ENCODE data around the gene IMMP2L.

The IMMP2L gene

DNA sequence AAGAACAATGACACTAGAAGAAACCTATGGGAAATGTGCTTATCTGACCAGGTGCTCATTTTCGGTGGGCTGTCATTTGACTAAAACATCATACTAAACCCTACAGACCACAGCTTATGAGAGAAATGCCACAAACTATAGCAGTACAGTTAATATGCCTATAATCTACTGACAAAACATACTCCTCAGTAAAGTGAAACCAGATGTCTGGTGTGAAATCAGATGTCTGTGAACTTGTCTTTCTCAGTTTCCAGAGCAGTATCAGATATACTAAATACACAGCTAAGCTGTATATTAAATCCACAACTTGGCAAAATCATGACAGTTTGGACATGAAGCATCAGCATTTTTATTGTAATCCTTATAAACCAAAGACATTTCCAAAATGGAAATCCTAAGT, 3.3 kb downstream of the IMMP2L start:
- DNase-seq (ENCODE audit: low read depth in 3 of 3, low spot score in 1 of 3): no peak

DNA sequence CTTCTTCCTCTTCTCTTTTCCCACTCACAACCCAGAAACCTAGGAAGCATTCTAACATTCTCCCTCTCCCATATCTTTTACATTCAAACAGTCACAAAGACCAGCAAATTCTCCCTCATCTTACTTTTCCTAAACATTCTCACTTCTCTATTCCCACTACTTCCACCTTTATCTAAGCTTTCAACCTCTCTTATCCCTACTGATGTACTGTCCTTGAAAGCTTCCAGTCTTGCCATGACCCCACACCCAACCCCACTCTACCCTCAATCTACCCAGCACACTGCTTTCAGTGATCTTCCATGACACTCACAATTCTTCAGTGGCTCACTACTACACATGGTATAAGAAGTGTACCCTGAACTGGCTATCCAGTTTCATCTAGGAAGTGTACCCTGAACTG, 5.3 kb downstream of the IMMP2L start:
- DNase-seq (ENCODE audit: low read depth in 3 of 3, low spot score in 1 of 3): no peak

DNA sequence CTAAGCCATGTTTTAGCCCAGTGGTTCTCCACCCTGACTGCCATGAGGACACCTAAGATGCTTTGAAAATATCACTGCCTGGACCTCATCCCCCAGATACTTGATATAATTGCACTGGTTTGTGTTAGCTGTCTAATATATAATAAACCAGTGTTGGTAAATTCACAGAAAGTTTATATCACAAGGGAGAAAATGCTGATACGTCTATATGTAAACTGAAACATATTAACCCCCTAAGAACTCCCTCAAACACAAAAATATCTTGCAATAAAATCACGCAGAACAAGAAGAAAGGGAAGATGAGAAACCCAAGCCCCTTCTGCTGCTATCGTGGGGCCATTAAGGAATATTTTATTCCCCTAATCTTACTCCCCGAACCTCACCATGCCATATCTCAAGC, 8.2 kb downstream of the IMMP2L start:
- no peak for DNase-seq (ENCODE audit: low read depth in 3 of 3, low spot score in 1 of 3)

DNA sequence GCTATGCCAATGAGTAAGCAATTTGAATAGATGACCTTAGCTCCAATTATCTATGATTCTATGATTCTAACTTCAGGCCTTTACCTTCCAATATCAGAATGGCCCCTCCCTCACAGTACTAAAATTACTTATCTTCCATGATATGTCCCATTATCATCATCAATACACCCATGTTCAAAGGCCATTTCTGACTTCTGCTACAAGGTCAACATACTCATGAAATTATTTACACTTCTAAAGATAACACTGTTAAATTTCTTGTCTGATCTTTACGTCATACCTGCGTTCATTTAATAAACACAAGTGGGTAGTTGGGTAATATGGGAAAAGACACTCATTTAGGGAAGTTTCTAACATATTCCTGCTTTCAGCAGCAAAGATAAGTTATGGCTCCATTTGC, 21.2 kb downstream of the IMMP2L start:
- DNase-seq (ENCODE audit: low read depth in 3 of 3, low spot score in 1 of 3): no peak

DNA sequence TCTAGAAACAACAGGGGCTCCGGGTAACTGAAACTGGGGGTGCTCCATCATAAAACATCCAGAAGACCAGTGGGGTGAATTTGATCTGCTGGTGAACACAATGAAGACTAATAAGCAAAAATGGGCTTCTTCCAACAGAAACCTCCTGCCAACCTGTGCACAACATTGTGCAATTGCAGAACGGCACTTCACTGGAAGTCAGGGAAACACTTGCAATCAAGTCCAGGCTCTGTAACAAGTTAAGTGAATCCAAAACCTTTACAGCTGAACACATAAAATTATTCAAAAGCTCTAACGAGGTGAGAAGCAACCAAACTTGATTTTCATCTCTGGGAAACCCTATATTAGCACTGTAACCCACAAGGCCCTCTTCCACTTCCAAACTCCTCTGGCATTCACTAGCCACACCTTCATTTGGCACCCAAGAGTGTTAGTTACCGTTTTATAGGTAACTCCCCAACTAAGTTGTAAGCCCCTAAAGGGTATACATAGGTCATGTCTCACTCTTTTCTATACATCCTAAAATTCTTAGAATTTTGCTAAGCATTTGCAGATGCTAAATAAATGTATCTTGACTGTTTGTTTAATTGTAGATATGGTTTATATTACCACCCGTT, 22.0 kb downstream of the IMMP2L start:
- DNase-seq (ENCODE audit: low read depth in 3 of 3, low spot score in 1 of 3): no peak

DNA sequence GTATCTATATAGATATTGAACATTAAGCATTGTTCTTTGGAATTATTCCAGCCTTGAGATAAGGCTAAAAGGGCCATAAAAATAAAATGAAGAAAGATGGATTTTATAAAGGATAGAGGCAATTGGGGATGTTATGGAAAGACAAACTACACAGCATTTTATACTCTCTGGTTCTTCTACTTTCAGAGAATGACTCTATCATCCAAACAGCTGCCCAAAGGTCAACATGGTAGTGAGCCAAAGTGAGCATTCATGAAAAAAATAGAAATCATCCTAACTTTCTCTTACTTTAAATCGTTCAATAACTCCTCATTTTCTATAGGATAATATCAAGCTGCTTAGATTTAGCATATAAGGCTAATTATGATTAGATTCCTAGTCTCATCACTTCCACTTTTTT, 25.2 kb downstream of the IMMP2L start:
- no peak for DNase-seq (ENCODE audit: low read depth in 3 of 3, low spot score in 1 of 3)

DNA sequence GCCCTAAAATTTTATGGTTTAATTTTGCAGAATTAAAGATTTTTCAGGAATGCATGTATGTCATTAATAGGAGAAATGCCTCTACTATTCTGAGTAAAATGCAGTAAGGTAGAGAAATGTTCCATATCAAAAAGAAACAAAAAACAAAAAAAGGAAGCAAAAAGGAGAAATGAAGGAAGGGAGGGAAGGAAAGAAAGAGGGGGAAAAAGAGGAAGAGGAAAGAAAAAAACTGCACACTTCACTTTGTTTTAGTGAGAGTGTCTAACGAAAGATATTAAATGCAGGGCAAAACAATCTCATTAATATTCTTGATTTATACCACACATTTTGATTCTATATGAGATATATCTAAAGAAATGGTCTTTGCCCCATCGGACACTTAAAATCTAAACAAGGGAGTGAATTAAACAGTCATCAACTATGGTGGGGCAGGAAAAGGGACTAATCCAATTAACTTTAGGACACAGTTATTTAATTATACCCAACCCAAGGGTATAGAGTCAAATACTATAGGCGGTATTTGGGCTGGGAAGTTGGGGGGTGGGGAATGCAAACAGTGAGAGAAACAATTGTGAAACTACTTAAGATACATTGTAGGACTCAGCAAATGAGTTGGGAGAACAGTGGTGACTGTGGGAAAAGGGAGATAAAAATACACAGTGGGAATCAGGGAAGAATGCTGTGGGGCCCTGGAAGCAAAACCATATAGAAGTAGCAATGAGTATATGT, 27.0 kb downstream of the IMMP2L start:
- DNase-seq (ENCODE audit: low read depth in 3 of 3, low spot score in 1 of 3): no peak

DNA sequence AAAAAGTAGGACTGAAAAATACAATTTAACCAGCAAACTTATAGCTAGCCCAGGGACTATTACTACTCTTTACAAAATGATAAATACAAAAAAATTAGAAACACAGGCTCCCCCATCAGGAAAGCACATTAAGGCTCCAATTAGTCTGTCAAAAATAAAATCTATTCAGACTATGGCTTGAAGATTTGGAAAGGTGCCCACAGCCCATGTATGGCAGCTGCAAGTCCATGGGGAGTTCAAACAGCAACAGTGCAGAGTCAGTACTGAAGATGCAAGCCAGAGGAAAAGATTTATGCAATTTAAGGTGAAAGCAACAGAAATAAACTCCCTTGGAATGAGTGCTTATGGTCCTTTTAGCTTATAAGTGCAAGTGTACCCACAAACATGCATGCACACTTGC, 29.7 kb downstream of the IMMP2L start:
- DNase-seq (ENCODE audit: low read depth in 3 of 3, low spot score in 1 of 3): no peak

DNA sequence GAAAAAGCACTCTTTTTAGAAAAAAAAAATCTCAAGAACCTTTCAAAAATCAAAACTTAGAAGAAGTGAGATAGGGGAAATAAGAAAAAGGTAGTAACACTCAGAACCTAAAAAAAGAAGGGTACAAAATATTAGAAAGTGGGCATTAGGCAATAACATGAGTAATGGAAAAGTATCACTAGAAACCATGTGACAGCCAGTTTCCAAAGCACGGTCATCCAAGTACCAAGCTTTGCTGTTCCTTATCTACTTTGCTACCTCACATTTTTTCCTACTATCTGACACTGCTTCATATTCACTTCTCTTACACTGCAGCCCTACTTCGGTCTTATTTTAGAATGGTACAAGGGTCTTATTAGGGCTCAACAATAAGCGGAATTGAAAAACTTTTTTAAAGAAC, 30.3 kb downstream of the IMMP2L start:
- no peak for DNase-seq (ENCODE audit: low read depth in 3 of 3, low spot score in 1 of 3)

DNA sequence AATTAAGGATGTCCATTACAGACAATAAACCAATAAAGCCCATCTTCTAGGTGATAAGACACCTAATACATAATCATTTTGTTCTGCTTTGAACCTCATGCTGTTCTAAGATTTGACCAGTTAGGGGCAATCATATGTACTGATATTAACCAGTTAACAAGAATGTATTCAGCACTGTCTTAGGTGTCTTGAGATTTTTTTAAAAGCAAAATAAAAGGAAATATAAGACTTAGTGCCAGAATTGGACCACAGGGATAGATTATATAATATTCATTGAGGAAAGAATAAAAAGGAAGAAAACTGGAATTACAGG, 32.0 kb downstream of the IMMP2L start:
- no peak for DNase-seq (ENCODE audit: low read depth in 3 of 3, low spot score in 1 of 3)

DNA sequence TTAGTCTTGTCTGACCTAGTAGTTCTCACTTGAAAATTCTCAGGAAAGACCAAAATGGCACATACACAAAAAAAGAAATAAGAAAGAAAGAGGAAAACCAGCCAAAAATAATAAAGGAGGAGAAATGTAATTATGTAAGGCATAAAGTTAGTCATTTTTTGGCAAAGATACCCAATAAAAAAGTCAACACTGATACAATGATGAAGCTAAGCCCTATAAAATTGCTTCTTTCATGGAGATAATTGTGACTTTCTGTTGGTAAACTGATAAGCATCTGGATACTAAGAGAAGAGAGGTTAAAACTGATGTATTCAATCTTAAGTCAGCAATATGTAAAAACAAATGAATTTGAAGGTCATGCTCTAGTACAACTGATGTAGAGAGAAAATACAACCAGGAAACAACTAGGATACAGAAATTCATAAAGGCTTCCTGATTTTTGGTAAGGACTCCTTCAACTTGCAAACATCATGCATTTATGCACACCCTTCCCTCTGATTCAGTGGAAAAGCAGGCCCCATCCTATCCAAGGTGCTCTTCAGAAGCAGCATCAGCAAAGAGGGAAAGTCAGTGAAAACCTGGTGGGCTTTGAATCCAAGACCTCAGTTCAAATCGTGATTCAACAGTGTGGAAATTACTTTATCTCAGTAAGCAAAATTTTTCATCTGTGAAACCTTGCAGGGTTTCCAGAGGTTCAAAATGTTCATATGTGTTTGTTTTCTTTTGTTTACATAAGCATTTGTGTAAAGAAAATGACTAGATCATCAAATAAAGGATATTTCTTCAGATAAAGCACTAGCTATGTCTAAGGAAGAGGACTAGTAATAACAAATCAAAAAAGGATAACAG, 32.6 kb downstream of the IMMP2L start:
- DNase-seq (ENCODE audit: low read depth in 3 of 3, low spot score in 1 of 3): no peak

DNA sequence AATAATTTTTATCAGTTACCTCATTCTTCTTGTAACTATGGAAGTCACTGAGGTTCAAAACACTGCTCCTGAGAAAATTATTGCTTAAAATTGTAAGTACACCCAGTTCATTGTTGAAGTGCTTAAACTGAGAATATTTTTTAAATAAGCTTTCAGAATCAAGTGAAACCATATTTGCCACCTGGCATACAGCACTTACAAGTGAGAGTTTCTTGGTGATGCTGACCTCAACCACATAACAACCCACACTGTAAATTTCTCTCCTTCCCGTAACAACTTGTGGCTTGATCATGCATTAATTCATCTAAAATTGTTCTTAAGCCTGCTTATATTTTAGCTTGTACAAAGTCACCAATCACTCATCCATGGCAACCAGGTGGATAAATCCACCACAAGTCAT, 34.0 kb downstream of the IMMP2L start:
- DNase-seq (ENCODE audit: low read depth in 3 of 3, low spot score in 1 of 3): no peak

DNA sequence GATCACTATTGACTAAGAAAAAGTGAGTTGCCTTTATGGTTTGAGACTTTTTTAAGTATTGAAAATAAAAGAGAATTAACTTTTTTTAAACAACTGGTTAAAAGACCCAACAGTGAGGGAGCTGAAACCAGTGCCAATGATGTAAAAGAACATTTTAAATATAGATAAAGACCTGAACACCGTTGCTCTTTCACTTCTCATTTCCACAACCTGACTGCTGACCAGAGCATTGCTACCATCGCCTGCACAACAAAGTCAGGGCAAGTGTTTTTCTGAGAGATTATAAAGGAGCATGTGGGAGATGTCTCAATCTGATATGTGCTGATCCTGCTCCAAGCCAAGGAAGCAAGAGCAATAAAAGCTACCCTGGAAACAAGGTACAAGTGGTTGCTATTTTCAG, 34.7 kb downstream of the IMMP2L start:
- no peak for DNase-seq (ENCODE audit: low read depth in 3 of 3, low spot score in 1 of 3)

DNA sequence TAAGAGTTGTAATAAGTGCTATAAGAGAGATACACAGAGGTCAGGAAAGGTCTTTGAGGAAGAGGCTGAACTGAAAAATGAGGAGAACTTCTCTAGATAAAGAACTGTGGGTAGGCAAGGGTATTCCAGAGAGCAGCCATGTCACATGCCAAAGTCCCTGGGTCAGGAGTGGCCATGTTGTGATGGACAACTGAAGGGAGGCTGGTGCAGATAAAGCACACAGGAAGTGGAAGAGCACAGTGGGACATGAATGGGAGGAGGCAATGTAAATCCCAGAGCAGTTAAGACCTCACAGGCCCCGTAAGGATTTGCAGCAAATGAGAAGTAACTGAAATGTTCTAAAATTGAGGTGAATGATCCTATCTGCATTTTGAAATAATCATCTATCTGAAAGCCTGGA, 37.2 kb downstream of the IMMP2L start:
- DNase-seq (ENCODE audit: low read depth in 3 of 3, low spot score in 1 of 3): no peak

DNA sequence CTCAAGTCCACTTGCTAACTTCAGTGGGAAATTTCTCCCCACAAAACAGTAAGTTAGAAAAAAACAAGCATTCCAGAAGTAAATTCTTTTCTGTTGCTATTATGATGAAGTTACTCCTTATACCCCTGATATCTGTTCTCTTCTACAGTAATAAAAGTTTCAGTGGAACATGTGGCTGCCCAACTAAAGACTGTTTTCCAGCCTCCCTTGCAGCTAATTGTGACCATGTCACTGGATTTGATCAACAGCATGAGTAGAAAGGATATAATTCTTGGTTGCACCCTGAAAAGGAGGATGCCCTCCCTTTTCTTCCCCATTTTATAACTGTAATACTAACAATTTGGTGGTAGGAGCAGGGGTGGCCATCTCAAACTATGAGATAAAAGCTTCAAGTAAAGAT, 40.6 kb downstream of the IMMP2L start:
- DNase-seq (ENCODE audit: low read depth in 3 of 3, low spot score in 1 of 3): no peak

DNA sequence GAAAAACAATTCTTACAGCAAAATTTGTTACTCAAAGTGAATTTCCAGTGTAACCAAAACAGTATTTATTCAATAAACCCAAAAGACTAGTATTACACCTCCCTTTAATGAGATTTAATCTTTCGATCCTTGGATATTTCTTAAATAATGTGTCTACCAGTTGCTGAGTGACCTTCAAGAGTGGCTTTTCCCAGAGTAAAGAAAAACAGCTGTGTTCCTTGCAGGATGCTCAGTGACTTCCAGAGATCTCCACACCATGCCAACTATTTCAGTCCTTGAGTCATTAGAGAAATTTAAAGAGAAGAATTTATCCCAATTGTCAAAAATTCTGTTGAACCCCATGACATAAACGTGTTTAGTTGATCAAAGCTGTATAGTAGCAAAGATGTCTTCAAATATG, 44.0 kb downstream of the IMMP2L start:
- no peak for DNase-seq (ENCODE audit: low read depth in 3 of 3, low spot score in 1 of 3)

DNA sequence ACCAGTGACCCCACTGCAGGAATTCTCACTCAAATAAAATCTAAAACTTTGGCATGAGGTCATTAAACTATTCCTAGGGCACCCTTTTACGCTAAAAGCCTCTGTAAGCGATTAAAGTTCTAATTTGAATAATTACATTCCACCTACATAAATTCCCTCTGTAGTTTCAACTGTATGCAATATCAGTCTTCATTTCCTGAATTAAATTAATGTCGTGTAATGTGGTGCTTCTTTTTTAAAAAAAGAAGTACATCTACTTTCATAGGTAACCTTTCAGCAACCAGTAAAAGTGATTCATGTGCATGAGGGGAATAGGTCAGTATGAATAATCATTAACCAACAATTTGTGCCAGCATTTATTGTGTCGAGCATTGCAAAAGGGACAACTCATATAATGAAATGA, 44.7 kb downstream of the IMMP2L start:
- no peak for DNase-seq (ENCODE audit: low read depth in 3 of 3, low spot score in 1 of 3)

DNA sequence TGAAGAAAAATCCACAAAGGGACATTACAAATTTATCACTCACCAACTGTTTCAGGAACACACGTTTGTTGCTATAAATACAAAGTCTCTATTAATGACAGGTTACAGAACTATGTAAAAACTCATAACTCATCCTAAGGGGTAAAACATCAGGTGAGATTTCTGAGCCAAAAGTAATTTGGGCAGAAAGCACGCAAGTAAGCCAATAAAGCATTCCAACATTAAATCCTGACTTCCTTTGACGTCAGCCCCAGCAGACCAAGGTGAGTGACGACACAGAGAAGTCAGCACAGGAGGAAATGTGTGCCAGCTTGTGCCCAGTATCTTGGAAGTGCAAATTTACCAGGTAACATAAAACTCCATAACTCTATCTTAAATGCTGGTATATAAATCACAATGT, 45.7 kb downstream of the IMMP2L start:
- DNase-seq (ENCODE audit: low read depth in 3 of 3, low spot score in 1 of 3): no peak

DNA sequence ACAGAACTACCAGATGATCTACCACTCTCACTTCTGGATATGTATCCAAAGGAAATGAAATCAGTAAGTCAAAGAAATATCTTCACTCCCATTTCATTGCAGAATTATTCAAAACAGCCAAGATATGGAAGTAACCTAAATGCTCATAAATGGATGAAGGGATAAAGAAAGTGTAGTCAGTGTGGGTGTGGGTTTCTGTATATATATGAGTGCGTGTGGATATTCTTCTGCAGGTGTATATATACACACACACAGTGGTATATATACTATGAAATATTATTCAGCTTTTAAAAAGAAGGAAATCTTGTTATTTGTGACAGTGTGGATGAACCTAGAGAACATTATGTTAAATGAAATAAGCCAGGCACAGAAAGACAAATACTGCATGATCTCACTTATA, 48.7 kb downstream of the IMMP2L start:
- DNase-seq (ENCODE audit: low read depth in 3 of 3, low spot score in 1 of 3): no peak

DNA sequence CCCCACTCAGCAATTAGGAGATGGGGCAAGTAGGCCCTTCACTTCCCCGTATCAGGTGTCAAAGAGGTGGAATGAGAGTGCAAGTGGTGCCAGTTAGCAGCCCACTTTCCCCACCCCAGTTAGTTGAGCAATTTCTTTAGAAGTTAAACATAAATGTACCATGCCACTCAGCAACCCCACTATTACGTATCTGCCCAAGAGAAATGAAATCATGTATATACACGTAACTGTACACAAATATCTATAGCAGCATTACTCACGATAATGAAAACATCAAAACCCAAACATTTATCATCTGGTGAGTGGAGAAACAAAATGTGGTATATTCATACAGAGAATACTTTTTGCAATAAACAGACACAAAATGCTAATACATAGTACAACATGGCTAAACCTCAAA, 50.4 kb downstream of the IMMP2L start:
- no peak for DNase-seq (ENCODE audit: low read depth in 3 of 3, low spot score in 1 of 3)

DNA sequence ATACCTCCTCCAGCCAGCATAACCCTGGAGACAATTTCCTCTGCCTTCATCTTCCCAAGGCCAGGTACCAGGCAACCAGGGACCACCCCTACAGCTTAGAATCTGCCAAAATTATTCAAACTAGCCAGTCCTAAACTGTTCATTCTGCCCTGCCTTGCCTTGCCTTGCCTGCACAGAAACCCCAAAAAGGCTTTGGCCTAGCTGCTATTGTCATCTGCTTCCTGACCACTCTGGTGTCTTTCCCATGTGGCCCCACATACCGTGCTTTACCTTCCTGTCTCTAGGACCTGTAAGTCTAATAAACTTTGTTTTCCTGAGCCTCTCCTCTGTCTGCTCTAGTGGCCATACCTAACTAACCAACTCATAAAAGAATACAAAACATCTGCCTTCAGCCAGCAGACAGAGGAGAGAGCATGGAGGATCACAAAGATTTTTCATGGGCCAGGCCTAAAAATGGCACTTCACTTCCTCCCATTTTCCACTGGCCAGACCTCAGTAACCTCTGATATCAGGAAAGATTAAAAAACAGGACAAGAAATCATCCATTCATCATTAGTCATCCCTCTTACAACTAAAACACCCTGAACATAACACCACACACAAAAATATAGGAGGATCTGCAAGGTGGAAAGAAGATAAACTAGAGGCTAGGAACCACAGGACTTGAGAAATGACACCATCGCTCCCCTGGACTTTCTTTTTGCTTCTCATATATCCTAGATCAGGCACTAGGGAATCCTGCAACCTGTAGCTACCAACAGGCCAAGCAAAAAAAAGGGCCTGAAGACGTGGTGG, 51.5 kb downstream of the IMMP2L start:
- DNase-seq (ENCODE audit: low read depth in 3 of 3, low spot score in 1 of 3): no peak

DNA sequence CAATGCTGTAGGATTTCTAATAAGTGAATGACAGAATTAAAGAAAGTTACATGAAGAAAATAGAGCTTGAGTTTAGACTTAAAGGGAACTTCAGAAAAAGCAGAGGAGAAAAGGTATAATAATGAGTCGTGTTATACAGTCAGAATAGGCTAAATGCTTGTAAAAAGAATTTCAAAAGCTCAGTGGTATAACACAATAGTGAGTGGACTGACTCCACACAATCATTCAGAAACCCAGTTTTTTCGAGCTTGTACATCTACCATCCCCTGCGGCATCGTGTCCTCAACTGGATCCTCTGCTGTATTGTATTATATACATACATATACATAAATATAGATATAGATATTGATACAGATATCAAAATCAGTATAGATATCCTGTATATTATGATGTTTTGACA, 52.2 kb downstream of the IMMP2L start:
- no peak for DNase-seq (ENCODE audit: low read depth in 3 of 3, low spot score in 1 of 3)
